ENCODE measurements around the gene EPHB6. TPM values are rescaled to one million over a fixed set of nuclear protein-coding genes. Genes with fewer than 3 reads are reported as not detected.
A peak's percentile ranks its signal among the peaks of the same experiment; 100 is the strongest.

EPHB6 gene
- total RNA-seq, 1 donor from 2014 or later: 28.8 TPM

GRCh38 chr7:142864980-142865747 is 10.3 kb downstream of the EPHB6 start:
- Mint-ChIP-seq H3K27ac (no peak overlapping the region), H3K9me3 (ENCODE audit: low read depth) (no peaks in the 10 kb centered on the region), H3K27me3 (no peaks in the 10 kb centered on the region), H3K4me3 (ENCODE audit: low read depth) (no peak overlapping the region), H3K4me1 (ENCODE audit: low read depth) (no peaks in the 10 kb centered on the region), H3K36me3 (ENCODE audit: insufficient read depth) (peaks cover 9% of the 10 kb centered on the region)
- no peak for DNase-seq (ENCODE audit: low spot score, unreplicated experiment)
- no peak for TF ChIP-seq CTCF (IDR thresholded peaks at IDR 0.05; ENCODE audit: unreplicated experiment)

- Mint-ChIP-seq H3K4me3 (ENCODE audit: low read depth) (no peak overlapping the region), H3K27ac (no peak overlapping the region), H3K4me1 (ENCODE audit: low read depth) (no peaks in the 10 kb centered on the region), H3K9me3 (ENCODE audit: low read depth) (no peaks in the 10 kb centered on the region), H3K27me3 (no peaks in the 10 kb centered on the region), H3K36me3 (ENCODE audit: insufficient read depth) (peaks cover 9% of the 10 kb centered on the region)
- no peak for TF ChIP-seq CTCF (IDR thresholded peaks at IDR 0.05; ENCODE audit: unreplicated experiment)
- DNase-seq (ENCODE audit: low spot score, unreplicated experiment): no peak
Observed at GRCh38 chr7:142865766-142866165, 10.9 kb downstream of the EPHB6 start.

GRCh38 chr7:142866361-142867096 is 11.7 kb downstream of the EPHB6 start:
- Mint-ChIP-seq H3K27ac (no peak overlapping the region), H3K9me3 (ENCODE audit: low read depth) (no peaks in the 10 kb centered on the region), H3K4me3 (ENCODE audit: low read depth) (no peak overlapping the region), H3K4me1 (ENCODE audit: low read depth) (no peaks in the 10 kb centered on the region), H3K27me3 (no peaks in the 10 kb centered on the region), H3K36me3 (ENCODE audit: insufficient read depth) (peaks cover 10% of the 10 kb centered on the region)
- peak; percentile 43 for DNase-seq (ENCODE audit: low spot score, unreplicated experiment)
- peak; percentile 65 for TF ChIP-seq CTCF (IDR thresholded peaks at IDR 0.05; ENCODE audit: unreplicated experiment)

- Mint-ChIP-seq H3K4me3 (ENCODE audit: low read depth) (no peak overlapping the region), H3K27ac (no peak overlapping the region), H3K9me3 (ENCODE audit: low read depth) (no peaks in the 10 kb centered on the region), H3K27me3 (no peaks in the 10 kb centered on the region), H3K36me3 (ENCODE audit: insufficient read depth) (peaks cover 10% of the 10 kb centered on the region), H3K4me1 (ENCODE audit: low read depth) (no peaks in the 10 kb centered on the region)
- no peak for TF ChIP-seq CTCF (IDR thresholded peaks at IDR 0.05; ENCODE audit: unreplicated experiment)
- no peak for DNase-seq (ENCODE audit: low spot score, unreplicated experiment)
Observed at GRCh38 chr7:142867097-142867378, 12.2 kb downstream of the EPHB6 start.

- peaks cover 8% of the 10 kb centered on the region for H3K36me3 Mint-ChIP-seq (ENCODE audit: insufficient read depth)
- no peak for DNase-seq (ENCODE audit: low spot score, unreplicated experiment)
- no peaks in the 10 kb centered on the region for H3K9me3 Mint-ChIP-seq (ENCODE audit: low read depth)
- no peak overlapping the region for H3K27ac Mint-ChIP-seq
- no peaks in the 10 kb centered on the region for H3K4me1 Mint-ChIP-seq (ENCODE audit: low read depth)
- no peaks in the 10 kb centered on the region for H3K27me3 Mint-ChIP-seq
- TF ChIP-seq CTCF (IDR thresholded peaks at IDR 0.05; ENCODE audit: unreplicated experiment): no peak
- H3K4me3 Mint-ChIP-seq (ENCODE audit: low read depth): no peak overlapping the region
Observed at GRCh38 chr7:142867398-142868187, 12.7 kb downstream of the EPHB6 start.
